K562 (cell line): ENCODE measurements around the gene C5orf22. TPM values are rescaled to one million over a fixed set of nuclear protein-coding genes. Genes with fewer than 3 reads are reported as not detected.

ENCODE experiments used
- ATAC-seq: fragments of 200-7000 bp; cut with Tn5 transposase; 3 replicates; pipeline ENCODE4 v1.9.1; 2020; ENCODE audit warnings: moderate library complexity
- BruUV-seq: library from RNA; stranded (reverse); fragments of 400-500 nt; replicated peaks from 2 replicates; lab custom pipeline; 2021; lab: Mats Ljungman, UMichigan
- CTCF ChIA-PET: fragments of 300-600 bp; formaldehyde crosslinking; extraction: SDS; loops from one replicate; lab custom pipeline; 2021; ENCODE audit warnings: low intra/inter-chr PET ratio; lab: Yijun Ruan, JAX
- POLR2A ChIA-PET: fragments of 300-600, 350-650 bp; sonication (Branson Sonifier 250); formaldehyde crosslinking; extraction: SDS; loops from one replicate; lab custom pipeline; 2021; ENCODE audit warnings: antibody characterized with exemption, inconsistent platforms; lab: Yijun Ruan, JAX
- DNase-seq, 4 experiments: peaks; one replicate each; pipeline versions ENCODE4 v3.0.0 to v3.0.0-alpha.2; 2011 to 2018; ENCODE audit warnings: low spot score in 3 of 4, mixed read lengths in 3 of 4; ENCODE audit errors: extremely low read depth in 1 of 4
- FAIRE-seq: peaks from 2 replicates; lab custom pipeline; 2011; peaks lifted over from hg19 to GRCh38; lab: Jason Lieb, UNC
- H2AFZ ChIP-seq: 2 replicates; pipeline ENCODE4 v1.6.0; 2011; ENCODE audit warnings: low read depth, low read length, control low read depth, inconsistent platforms
- H3K27ac ChIP-seq: fragments of 200-600 bp; 3 replicates; pipeline ENCODE4 v1.8.0; 2011; ENCODE audit warnings: low read depth, mild to moderate bottlenecking, control low read depth, inconsistent platforms, low read length, moderate library complexity, mixed read lengths; ENCODE audit errors: extremely low read depth
- H3K27me3 ChIP-seq, 2 experiments: fragments of 300-600 bp in 1 of 2; 2 replicates in 1 of 2; 3 replicates in 1 of 2; pipeline versions ENCODE4 v1.6.0 to v1.8.0; 2011; ENCODE audit warnings: inconsistent platforms in 2 of 2, low read length in 2 of 2, mild to moderate bottlenecking in 1 of 2, mixed read lengths in 1 of 2, moderate library complexity in 1 of 2; ENCODE audit not compliant: control insufficient read depth in 2 of 2, insufficient read depth in 2 of 2
- H3K36me3 ChIP-seq: fragments of 300-600 bp; 3 replicates; pipeline ENCODE4 v1.8.0; 2011; ENCODE audit warnings: mild to moderate bottlenecking, low read length, inconsistent platforms; ENCODE audit not compliant: control insufficient read depth, insufficient read depth
- H3K4me1 ChIP-seq, 2 experiments: fragments of 200-600 bp in 1 of 2; replicated peaks in 1 of 2; 2 replicates in 1 of 2; 3 replicates in 1 of 2; pipeline versions ENCODE4 v1.5.1 to v1.8.0; 2011; ENCODE audit warnings: inconsistent platforms in 2 of 2, low read length in 2 of 2, mild to moderate bottlenecking in 1 of 2, mixed read lengths in 1 of 2, moderate library complexity in 1 of 2; ENCODE audit not compliant: control insufficient read depth in 2 of 2, insufficient read depth in 2 of 2
- H3K4me2 ChIP-seq: 2 replicates; pipeline ENCODE4 v1.6.1; 2011; ENCODE audit warnings: low read length, control low read depth, inconsistent platforms, mixed read lengths; ENCODE audit not compliant: insufficient read depth
- H3K4me3 ChIP-seq: fragments of 200-600 bp; sonication (generic), shearing (Covaris generic); 2 replicates; pipeline ENCODE4 v1.5.1; 2016; ENCODE audit warnings: control low read depth, inconsistent platforms
- H3K79me2 ChIP-seq: fragments of 200-600 bp; 3 replicates; pipeline ENCODE4 v1.8.0; 2011; ENCODE audit warnings: low read length, inconsistent platforms; ENCODE audit not compliant: control insufficient read depth, insufficient read depth
- H3K9ac ChIP-seq, 2 experiments: 2 replicates each; pipeline versions ENCODE4 v1.6.0 to v1.6.1; 2011; ENCODE audit warnings: low read depth in 2 of 2, low read length in 2 of 2, control low read depth in 1 of 2, inconsistent platforms in 1 of 2, mild to moderate bottlenecking in 1 of 2, mixed read lengths in 1 of 2; ENCODE audit not compliant: insufficient read depth in 1 of 2
- H3K9me1 ChIP-seq: one replicate; pipeline ENCODE4 v1.6.0; 2011; ENCODE audit warnings: inconsistent platforms, mild to moderate bottlenecking, low read length, moderate library complexity; ENCODE audit not compliant: control insufficient read depth, insufficient read depth
- H3K9me3 ChIP-seq: replicated peaks from 2 replicates; pipeline ENCODE4 v1.5.1; 2011; ENCODE audit warnings: low read depth, low read length, inconsistent platforms; ENCODE audit not compliant: control insufficient read depth, insufficient read depth
- H4K20me1 ChIP-seq: replicated peaks from 2 replicates; pipeline ENCODE4 v1.6.1; 2011; ENCODE audit warnings: low read length, inconsistent platforms, mixed read lengths; ENCODE audit not compliant: control insufficient read depth, insufficient read depth
- ATF7 ChIP-seq: fragments of 450-650 bp; IDR thresholded peaks from 2 replicates; pipeline ENCODE4 v1.7.1; 2014; ENCODE audit warnings: mild to moderate bottlenecking, moderate library complexity
- C11orf30 ChIP-seq: fragments of 450-650 bp; IDR thresholded peaks from 2 replicates; pipeline ENCODE4 v1.6.1; 2016; ENCODE audit warnings: low read depth, mild to moderate bottlenecking
- EWSR1 ChIP-seq: fragments of 450-650 bp; IDR thresholded peaks from 2 replicates; pipeline ENCODE4 v1.6.1; 2018; ENCODE audit warnings: borderline replicate concordance, mild to moderate bottlenecking, low read depth, moderate library complexity; ENCODE audit not compliant: partially characterized antibody
- MAFG ChIP-seq: fragments of 450-650 bp; conservative IDR thresholded peaks from 2 replicates; pipeline ENCODE4 v1.6.1; 2016; ENCODE audit warnings: missing genetic modification characterization, missing compliant biosample characterization
- MCM2 ChIP-seq: fragments of 450-650 bp; IDR thresholded peaks from 2 replicates; pipeline ENCODE4 v1.6.1; 2017; ENCODE audit warnings: low read depth, mild to moderate bottlenecking
- POLR3G ChIP-seq: IDR thresholded peaks from 2 replicates; pipeline ENCODE4 v1.6.1; 2011; ENCODE audit not compliant: insufficient read length, insufficient replicate concordance; ENCODE audit errors: extremely low read depth
- RUNX1 ChIP-seq: sonication (generic); IDR thresholded peaks from 2 replicates; pipeline ENCODE4 v1.6.1; 2016; ENCODE audit warnings: antibody characterized with exemption, low read depth
- SMAD4 ChIP-seq: fragments of 250-450 bp; sonication (Bioruptor Pico); conservative IDR thresholded peaks from 2 replicates; pipeline ENCODE4 v1.8.0; 2021; ENCODE audit warnings: inconsistent platforms, mild to moderate bottlenecking, moderate library complexity
- ZFPM2 ChIP-seq: fragments of 250-450 bp; sonication (Bioruptor Pico); IDR thresholded peaks from 2 replicates; pipeline ENCODE4 v1.5.1; 2022; ENCODE audit warnings: mild to moderate bottlenecking
- ZNF175 ChIP-seq: fragments of 200-800 bp; sonication (Bioruptor generic); IDR thresholded peaks from 2 replicates; pipeline ENCODE4 v1.6.1; 2016; ENCODE audit warnings: low read depth, mild to moderate bottlenecking, missing genetic modification characterization, missing compliant biosample characterization
- ZNF316 ChIP-seq: fragments of 450-650 bp; IDR thresholded peaks from 2 replicates; pipeline ENCODE4 v1.6.1; 2016
- ZNF324 ChIP-seq: fragments of 250-450 bp; sonication (Bioruptor Pico); IDR thresholded peaks from 2 replicates; pipeline ENCODE4 v1.4.0; 2020; ENCODE audit warnings: mild to moderate bottlenecking
- in situ Hi-C: fragments of 300-500 bp; cut with MboI; formaldehyde crosslinking; loops from 4 replicates; pipeline ENCODE4 v1.15.0; 2018; ENCODE audit warnings: inconsistent platforms, mixed read lengths
- intact Hi-C: fragments of 100-400 bp; cut with micrococcal nuclease; formaldehyde crosslinking; loops from 2 replicates; pipeline ENCODE4 v1.14.2; 2022
- polyA plus RNA-seq, 8 experiments: library from polyadenylated mRNA; depleted of rRNA in 4 of 8; stranded (reverse) in 5 of 8; unstranded in 3 of 8; fragments of >200 nt; fragmentation: Nextera tagmentation in 2 of 8; fragmentation: Illumina TruSeq in 1 of 8; extraction: Ambion mirVana in 2 of 8; extraction: Trizol in 1 of 8; gene quantifications; 2 replicates each; pipeline versions ENCODE4 v1.2.1 to v1.2.3, GENCODE V29; 2011 to 2014; ENCODE audit warnings: inconsistent platforms in 1 of 8, missing spikeins in 1 of 8
- total RNA-seq, 7 experiments: library from RNA; depleted of rRNA in 6 of 7; stranded (reverse); fragments of >200 nt in 6 of 7; fragmentation: Illumina TruSeq in 2 of 7; extraction: Trizol in 2 of 7; gene quantifications; 2 replicates each; pipeline versions ENCODE4 v1.2.1 to v1.2.3, GENCODE V29; 2011 to 2021; ENCODE audit warnings: low replicate concordance in 1 of 7

Gene C5orf22
- total and polyA plus RNA-seq, 9 of the 15 experiments (the other 6 are each of a cell fraction or from before 2014, with no cell fraction given) = 22.7 to 56.7 (median 39.3) TPM

GRCh38 chr5:31568302-31568835, 36.3 kb downstream of the C5orf22 start (continued):
- TF ChIP-seq ZNF324 (no peak), SMAD4 (CRISPR knock-in tag) (no peak), MCM2 (no peak)

GRCh38 chr5:31569068-31569467, 37.0 kb downstream of the C5orf22 start:
- ChIA-PET POLR2A (interaction anchor here (0.9 kb wide), 1 partner anchor 9 kb away, joined by 4 read pairs; no protein-coding TSS in a partner anchor), CTCF (no interaction called here)
- in situ Hi-C loops (no loop called here), intact Hi-C loops (no loop called here)
- H3K36me3 ChIP-seq = no peaks in the 10 kb centered on the region
- peaks cover 9 to 10% of the 10 kb centered on the region in 2 experiments; a peak in 4 of 5 replicates for H3K27me3 ChIP-seq
- no peaks in the 10 kb centered on the region for H3K4me1 ChIP-seq
- H3K4me3 ChIP-seq = no peak overlapping the region
- no peak overlapping the region for H2AFZ ChIP-seq
- peak; percentile 69 for TF ChIP-seq C11orf30
- peak; percentile 54 for TF ChIP-seq MAFG
- TF ChIP-seq ZNF175 (CRISPR knock-in tag) = no peak
- peak; percentile 89 for TF ChIP-seq ZNF316
- no peak for TF ChIP-seq POLR3G
- no peak for TF ChIP-seq EWSR1
- TF ChIP-seq ZFPM2 (CRISPR knock-in tag) = no peak
- no peak for TF ChIP-seq ATF7
- TF ChIP-seq RUNX1 = no peak
- DNase-seq = no peak
- BruUV-seq = no TSS peak
- no peak overlapping the region for H3K4me2 ChIP-seq
- no peaks in the 10 kb centered on the region for H3K9me1 ChIP-seq
- H3K27ac ChIP-seq = no peak overlapping the region
- no peak for ATAC-seq
- H3K9me3 ChIP-seq = no peaks in the 10 kb centered on the region
- no peaks in the 10 kb centered on the region for H4K20me1 ChIP-seq
- no peak for FAIRE-seq
- no peak overlapping the region for H3K9ac ChIP-seq
- no peaks in the 10 kb centered on the region for H3K79me2 ChIP-seq
